ENCODE results near the gene SOHLH1.

Gene SOHLH1

DNA sequence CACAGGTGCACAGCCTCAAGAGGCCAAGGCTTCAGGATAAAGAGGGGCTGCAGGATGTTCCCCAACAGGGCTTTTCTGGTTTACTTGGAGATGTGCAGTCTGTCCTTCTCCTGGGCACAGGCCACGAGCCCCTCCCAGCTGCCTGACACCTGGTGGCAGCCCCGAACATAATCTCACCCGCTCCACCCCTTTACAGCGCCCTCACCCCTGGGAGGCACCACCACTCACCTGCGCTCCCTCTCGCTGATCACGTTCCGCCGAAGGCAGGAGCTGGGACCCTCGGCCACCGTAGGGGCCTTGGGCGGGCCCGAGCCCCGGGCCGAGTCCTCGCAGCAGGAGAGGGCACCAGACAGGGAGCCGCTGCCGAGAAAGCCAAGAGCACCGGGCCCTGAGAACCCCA is 514 bp downstream of the SOHLH1 start:
- DNase-seq (ENCODE audit: low spot score in 2 of 2) (no peak), ATAC-seq (no peak)
- H3K9me3 Mint-ChIP-seq, result no peaks in the 10 kb centered on the region
- no peaks in the 10 kb centered on the region for H3K4me1 Mint-ChIP-seq
- H3K4me3 Mint-ChIP-seq, result no peak overlapping the region
- no peak overlapping the region for H3K27ac Mint-ChIP-seq
- no peaks in the 10 kb centered on the region for H3K36me3 Mint-ChIP-seq

- DNase-seq (ENCODE audit: low spot score in 2 of 2) (no peak), ATAC-seq (no peak)
- no peaks in the 10 kb centered on the region for H3K9me3 Mint-ChIP-seq
- H3K4me3 Mint-ChIP-seq, result no peak overlapping the region
- H3K36me3 Mint-ChIP-seq, result no peaks in the 10 kb centered on the region
- H3K4me1 Mint-ChIP-seq, result no peaks in the 10 kb centered on the region
- H3K27ac Mint-ChIP-seq, result no peak overlapping the region
Measured at GRCh38 chr9:135698236-135698635, 1.0 kb downstream of the SOHLH1 start.

DNA sequence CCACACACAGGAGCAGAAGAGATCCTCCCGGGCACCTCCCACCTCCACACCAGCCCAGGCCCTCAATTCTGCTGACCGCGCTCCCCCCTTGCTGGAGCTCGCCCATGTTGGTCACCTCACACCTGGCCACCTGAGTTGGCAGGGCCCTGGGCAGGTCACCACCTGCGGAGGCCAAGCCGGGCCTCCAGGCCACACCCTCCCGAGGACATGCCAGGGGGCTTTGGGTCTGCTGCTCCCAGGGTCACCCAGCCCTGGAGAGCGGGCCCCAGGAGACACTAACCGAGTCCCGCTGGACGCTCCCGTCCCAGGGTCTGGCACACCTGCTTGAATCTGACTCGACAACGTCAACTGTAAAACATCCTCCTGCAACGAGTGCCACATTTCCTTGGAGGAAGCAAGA is 2.1 kb downstream of the SOHLH1 start:
- H3K27ac Mint-ChIP-seq, result no peak overlapping the region
- ATAC-seq (no peak), DNase-seq (ENCODE audit: low spot score in 2 of 2) (no peak)
- no peaks in the 10 kb centered on the region for H3K4me1 Mint-ChIP-seq
- no peak overlapping the region for H3K4me3 Mint-ChIP-seq
- H3K36me3 Mint-ChIP-seq, result no peaks in the 10 kb centered on the region
- no peaks in the 10 kb centered on the region for H3K9me3 Mint-ChIP-seq

DNA sequence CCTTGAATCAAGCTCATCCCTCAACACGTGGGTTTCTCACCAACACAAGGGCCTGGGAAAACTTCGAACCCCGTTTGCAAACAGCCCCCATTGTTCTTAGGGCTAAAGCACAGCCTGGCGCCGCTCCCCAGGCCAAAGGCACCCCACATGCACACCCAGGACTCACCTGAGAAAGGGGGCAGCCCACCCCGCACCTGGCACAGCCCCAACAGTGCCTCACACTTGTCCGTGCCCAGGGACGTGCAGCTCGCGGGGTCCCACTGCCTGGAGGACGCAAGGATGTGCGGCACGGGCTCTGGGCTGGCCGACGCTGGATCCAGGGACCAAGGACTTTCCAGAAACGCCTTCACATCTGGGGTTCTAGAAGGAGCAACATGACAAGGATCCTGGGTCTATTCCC is 2.8 kb downstream of the SOHLH1 start:
- Mint-ChIP-seq H3K4me1 (no peaks in the 10 kb centered on the region), H3K27ac (no peak overlapping the region), H3K36me3 (no peaks in the 10 kb centered on the region), H3K4me3 (no peak overlapping the region), H3K9me3 (no peaks in the 10 kb centered on the region)
- DNase-seq (ENCODE audit: low spot score in 2 of 2), result no peak
- no peak for ATAC-seq

- Mint-ChIP-seq H3K36me3 (no peaks in the 10 kb centered on the region), H3K27ac (no peak overlapping the region), H3K9me3 (no peaks in the 10 kb centered on the region), H3K4me3 (no peak overlapping the region), H3K4me1 (no peaks in the 10 kb centered on the region)
- ATAC-seq (no peak), DNase-seq (ENCODE audit: low spot score in 2 of 2) (no peak)
Measured at GRCh38 chr9:135695642-135696041, 3.6 kb downstream of the SOHLH1 start.

GRCh38 chr9:135695036-135695435 is 4.2 kb downstream of the SOHLH1 start:
- H3K27ac Mint-ChIP-seq, result no peak overlapping the region
- ATAC-seq (no peak), DNase-seq (ENCODE audit: low spot score in 2 of 2) (no peak)

GRCh38 chr9:135694414-135694813 is 4.9 kb downstream of the SOHLH1 start:
- Mint-ChIP-seq H3K9me3 (no peaks in the 10 kb centered on the region), H3K4me1 (no peaks in the 10 kb centered on the region), H3K27ac (no peak overlapping the region), H3K36me3 (no peaks in the 10 kb centered on the region), H3K4me3 (no peak overlapping the region)
- DNase-seq (ENCODE audit: low spot score in 2 of 2) (no peak), ATAC-seq (no peak)

More at GRCh38 chr9:135695036-135695435, 4.2 kb downstream of the SOHLH1 start:
- Mint-ChIP-seq H3K4me1 (no peaks in the 10 kb centered on the region), H3K9me3 (no peaks in the 10 kb centered on the region), H3K36me3 (no peaks in the 10 kb centered on the region), H3K4me3 (no peak overlapping the region)

GRCh38 chr9:135693771-135694170 is 5.5 kb downstream of the SOHLH1 start:
- H3K36me3 Mint-ChIP-seq, result no peaks in the 10 kb centered on the region
- no peaks in the 10 kb centered on the region for H3K9me3 Mint-ChIP-seq
- no peaks in the 10 kb centered on the region for H3K4me1 Mint-ChIP-seq
- H3K27ac Mint-ChIP-seq, result no peak overlapping the region
- DNase-seq (ENCODE audit: low spot score in 2 of 2) (no peak), ATAC-seq (no peak)
- no peak overlapping the region for H3K4me3 Mint-ChIP-seq

- Mint-ChIP-seq H3K4me1 (no peaks in the 10 kb centered on the region), H3K36me3 (no peaks in the 10 kb centered on the region)
- no peak for ATAC-seq
Measured at GRCh38 chr9:135693265-135693664, 6.0 kb downstream of the SOHLH1 start.

DNA sequence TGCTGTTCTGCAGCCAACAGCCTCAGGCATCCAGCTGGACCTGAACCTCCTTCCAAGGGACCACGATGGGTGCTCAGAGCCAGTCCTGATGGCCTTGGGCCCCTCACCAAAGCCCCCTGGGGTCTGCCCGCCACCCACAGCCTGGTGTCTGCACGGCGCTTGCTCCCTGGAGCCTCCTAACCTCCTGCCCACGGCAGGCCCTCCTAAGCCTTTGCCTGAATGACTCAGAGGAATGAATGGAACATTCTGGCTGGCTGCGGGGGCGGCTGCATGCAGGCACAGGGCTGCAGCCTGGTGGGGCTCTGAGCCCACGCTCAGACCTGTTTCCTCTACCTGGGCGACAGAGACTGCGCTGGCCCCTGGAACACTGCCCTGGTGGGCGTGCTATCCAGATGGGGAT is 6.9 kb downstream of the SOHLH1 start:
- ATAC-seq (no peak), DNase-seq (ENCODE audit: low spot score in 2 of 2) (no peak)
- Mint-ChIP-seq H3K36me3 (no peaks in the 10 kb centered on the region), H3K4me3 (no peak overlapping the region), H3K9me3 (no peaks in the 10 kb centered on the region), H3K4me1 (no peaks in the 10 kb centered on the region), H3K27ac (no peak overlapping the region)

More at GRCh38 chr9:135693265-135693664, 6.0 kb downstream of the SOHLH1 start:
- H3K4me3 Mint-ChIP-seq, result no peak overlapping the region
- no peak overlapping the region for H3K27ac Mint-ChIP-seq
- DNase-seq (ENCODE audit: low spot score in 2 of 2), result no peak
- no peaks in the 10 kb centered on the region for H3K9me3 Mint-ChIP-seq

- DNase-seq (ENCODE audit: low spot score in 2 of 2) (no peak), ATAC-seq (no peak)
- Mint-ChIP-seq H3K36me3 (no peaks in the 10 kb centered on the region), H3K4me3 (no peak overlapping the region), H3K4me1 (no peaks in the 10 kb centered on the region), H3K27ac (no peak overlapping the region), H3K9me3 (no peaks in the 10 kb centered on the region)
Measured at GRCh38 chr9:135690836-135691570, 8.3 kb downstream of the SOHLH1 start.

- no peaks in the 10 kb centered on the region for H3K9me3 Mint-ChIP-seq
- no peak overlapping the region for H3K4me3 Mint-ChIP-seq
- no peaks in the 10 kb centered on the region for H3K4me1 Mint-ChIP-seq
- H3K27ac Mint-ChIP-seq, result no peak overlapping the region
- DNase-seq (ENCODE audit: low spot score in 2 of 2) (no peak), ATAC-seq (no peak)
- no peaks in the 10 kb centered on the region for H3K36me3 Mint-ChIP-seq
Measured at GRCh38 chr9:135689011-135689410, 10.3 kb downstream of the SOHLH1 start.

DNA sequence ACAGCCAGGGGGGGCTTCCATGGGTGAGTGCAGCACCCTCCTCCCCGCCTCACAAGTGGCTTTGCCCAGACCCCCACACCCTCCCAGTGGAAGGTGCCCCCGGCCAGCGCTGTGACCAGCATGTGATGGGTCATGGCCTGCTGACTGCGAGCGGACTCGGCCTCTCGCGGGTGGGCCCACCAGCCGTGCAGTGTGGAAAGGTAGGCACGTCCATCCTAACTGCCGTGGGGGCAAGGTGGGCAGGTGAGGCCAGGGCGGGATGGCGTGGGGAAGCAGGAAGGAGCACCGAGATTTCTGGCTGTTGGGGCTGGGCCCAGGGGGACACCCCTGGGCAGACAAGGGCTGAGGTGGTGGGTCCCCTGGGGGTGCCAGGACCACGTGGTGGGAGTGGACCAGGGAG is 12.1 kb downstream of the SOHLH1 start:
- Mint-ChIP-seq H3K9me3 (no peaks in the 10 kb centered on the region), H3K27ac (no peak overlapping the region), H3K36me3 (no peaks in the 10 kb centered on the region), H3K4me1 (no peaks in the 10 kb centered on the region), H3K4me3 (no peak overlapping the region)
- DNase-seq (ENCODE audit: low spot score in 2 of 2) (no peak), ATAC-seq (no peak)

DNA sequence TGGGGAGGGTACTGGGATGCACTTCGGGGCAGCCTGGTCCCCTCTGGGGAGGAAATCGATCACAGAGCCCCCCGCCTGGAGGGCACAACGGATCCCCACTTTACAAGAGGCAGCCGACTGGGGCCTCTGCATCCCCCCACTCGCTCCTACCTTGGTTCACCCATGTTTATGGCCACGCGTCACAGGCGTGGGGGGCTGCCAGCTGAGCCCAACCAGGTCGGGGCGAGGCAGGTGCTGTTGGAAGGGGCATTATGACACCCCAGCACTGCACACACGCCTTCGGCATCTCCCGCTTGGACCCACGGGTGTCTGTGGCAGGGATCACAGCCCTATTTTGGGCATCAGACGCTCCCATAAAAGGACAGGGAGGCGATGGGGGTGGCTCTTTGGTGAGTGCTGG is 14.6 kb downstream of the SOHLH1 start:
- no peaks in the 10 kb centered on the region for H3K9me3 Mint-ChIP-seq
- no peak overlapping the region for H3K27ac Mint-ChIP-seq
- DNase-seq (ENCODE audit: low spot score in 2 of 2) (no peak), ATAC-seq (no peak)
- H3K4me3 Mint-ChIP-seq, result no peak overlapping the region
- no peaks in the 10 kb centered on the region for H3K36me3 Mint-ChIP-seq
- H3K4me1 Mint-ChIP-seq, result peaks cover 5% of the 10 kb centered on the region

GRCh38 chr9:135683401-135684034 is 15.8 kb downstream of the SOHLH1 start:
- no peak for ATAC-seq
- no peaks in the 10 kb centered on the region for H3K36me3 Mint-ChIP-seq
- H3K9me3 Mint-ChIP-seq, result no peaks in the 10 kb centered on the region
- no peak overlapping the region for H3K4me3 Mint-ChIP-seq
- H3K4me1 Mint-ChIP-seq, result peaks cover 5% of the 10 kb centered on the region
- DNase-seq (ENCODE audit: low spot score in 2 of 2), result no peak
- H3K27ac Mint-ChIP-seq, result no peak overlapping the region

GRCh38 chr9:135681161-135681560 is 18.1 kb downstream of the SOHLH1 start:
- Mint-ChIP-seq H3K9me3 (no peaks in the 10 kb centered on the region), H3K4me1 (peaks cover 5% of the 10 kb centered on the region), H3K36me3 (no peaks in the 10 kb centered on the region), H3K27ac (no peak overlapping the region), H3K4me3 (no peak overlapping the region)
- no peak for DNase-seq (ENCODE audit: low spot score in 2 of 2)
- no peak for ATAC-seq
